ENCODE results near the gene SCN9A.

SCN9A gene

GRCh38 chr2:166156985-166157490 lies 218.7 kb downstream of the SCN9A start:
- H3K27ac ChIP-seq (replicated peaks; ENCODE audit: low read length): no peak overlapping the region
- H2AK5ac ChIP-seq (ENCODE audit: low read depth, low read length): no peak overlapping the region
- no peaks in the 10 kb centered on the region for H3K36me3 ChIP-seq (replicated peaks in 1 of 2; ENCODE audit: control insufficient read depth in 2 of 2, insufficient read depth in 2 of 2, low read length in 2 of 2)
- no peak overlapping the region for H3K14ac ChIP-seq (ENCODE audit: low read length)
- H4K8ac ChIP-seq (ENCODE audit: low read depth, low read length): no peak overlapping the region
- WGBS, 2 donors (ENCODE audit: extremely low coverage in 2 of 2, insufficient read length in 2 of 2, insufficient replicate concordance in 1 of 2): no CpG with 5 or more reads among the region's 3 CpGs
- no peak overlapping the region for H2BK5ac ChIP-seq (ENCODE audit: low read length)
- H2BK15ac ChIP-seq (ENCODE audit: low read length): no peak overlapping the region
- no peak overlapping the region for H2BK120ac ChIP-seq (ENCODE audit: low read depth, low read length)
- no peaks in the 10 kb centered on the region for H3K9me3 ChIP-seq (replicated peaks in 1 of 2; ENCODE audit: control insufficient read depth in 2 of 2, insufficient read depth in 1 of 2, low read depth in 1 of 2, low read length in 2 of 2)
- no peak overlapping the region for H3K4me2 ChIP-seq (ENCODE audit: insufficient read depth, low read length, poor library complexity, severe bottlenecking)
- H3K4me1 ChIP-seq (ENCODE audit: control insufficient read depth in 2 of 2, insufficient read depth in 1 of 2, low read depth in 1 of 2, low read length in 2 of 2): no peaks in the 10 kb centered on the region
- no peak overlapping the region for H3K9ac ChIP-seq (ENCODE audit: low read depth, low read length, poor library complexity)
- H3K18ac ChIP-seq (ENCODE audit: low read length): no peak overlapping the region
- no peak overlapping the region for H4K91ac ChIP-seq (ENCODE audit: low read depth, low read length, poor library complexity)
- H3K4me3 ChIP-seq (ENCODE audit: low read length in 2 of 2): no peak overlapping the region
- no peaks in the 10 kb centered on the region for H3K79me1 ChIP-seq (ENCODE audit: low read depth, low read length)
- no peak overlapping the region for H2AFZ ChIP-seq (ENCODE audit: low read length)
- H2BK12ac ChIP-seq (ENCODE audit: low read length): no peak overlapping the region
- no peak overlapping the region for H3K4ac ChIP-seq (ENCODE audit: low read length)
- H3K23ac ChIP-seq (ENCODE audit: low read depth, low read length, poor library complexity): no peak overlapping the region
- no peaks in the 10 kb centered on the region for H3K27me3 ChIP-seq (ENCODE audit: control insufficient read depth in 3 of 3, insufficient read depth in 3 of 3, low read depth in 1 of 3, low read length in 3 of 3)
- DNase-seq (ENCODE audit: low spot score): no peak

- Histone ChIP-seq H2BK15ac (ENCODE audit: low read length) (no peak overlapping the region), H3K27me3 (ENCODE audit: control insufficient read depth in 3 of 3, insufficient read depth in 3 of 3, low read depth in 1 of 3, low read length in 3 of 3) (no peaks in the 10 kb centered on the region), H3K18ac (ENCODE audit: low read length) (no peak overlapping the region), H3K23ac (ENCODE audit: low read depth, low read length, poor library complexity) (no peak overlapping the region), H2BK12ac (ENCODE audit: low read length) (no peak overlapping the region), H3K79me1 (ENCODE audit: low read depth, low read length) (no peaks in the 10 kb centered on the region), H2BK5ac (ENCODE audit: low read length) (no peak overlapping the region), H3K4me1 (ENCODE audit: control insufficient read depth in 2 of 2, insufficient read depth in 1 of 2, low read depth in 1 of 2, low read length in 2 of 2) (no peaks in the 10 kb centered on the region), H3K36me3 (replicated peaks in 1 of 2; ENCODE audit: control insufficient read depth in 2 of 2, insufficient read depth in 2 of 2, low read length in 2 of 2) (no peaks in the 10 kb centered on the region), H3K27ac (replicated peaks; ENCODE audit: low read length) (no peak overlapping the region), H3K4me2 (ENCODE audit: insufficient read depth, low read length, poor library complexity, severe bottlenecking) (no peak overlapping the region), H2AK5ac (ENCODE audit: low read depth, low read length) (no peak overlapping the region), H4K91ac (ENCODE audit: low read depth, low read length, poor library complexity) (no peak overlapping the region), H3K9me3 (replicated peaks in 1 of 2; ENCODE audit: control insufficient read depth in 2 of 2, insufficient read depth in 1 of 2, low read depth in 1 of 2, low read length in 2 of 2) (no peaks in the 10 kb centered on the region), H2AFZ (ENCODE audit: low read length) (no peak overlapping the region), H3K14ac (ENCODE audit: low read length) (no peak overlapping the region), H3K4me3 (ENCODE audit: low read length in 2 of 2) (no peak overlapping the region), H2BK120ac (ENCODE audit: low read depth, low read length) (no peak overlapping the region), H3K4ac (ENCODE audit: low read length) (no peak overlapping the region), H3K9ac (ENCODE audit: low read depth, low read length, poor library complexity) (no peak overlapping the region), H4K8ac (ENCODE audit: low read depth, low read length) (no peak overlapping the region)
- no CpG with 5 or more reads among the region's 2 CpGs for WGBS, 2 donors (ENCODE audit: extremely low coverage in 2 of 2, insufficient read length in 2 of 2, insufficient replicate concordance in 1 of 2)
- DNase-seq (ENCODE audit: low spot score): no peak
These were observed 220.2 kb downstream of the SCN9A start for GRCh38 chr2:166155589-166155988.

DNA sequence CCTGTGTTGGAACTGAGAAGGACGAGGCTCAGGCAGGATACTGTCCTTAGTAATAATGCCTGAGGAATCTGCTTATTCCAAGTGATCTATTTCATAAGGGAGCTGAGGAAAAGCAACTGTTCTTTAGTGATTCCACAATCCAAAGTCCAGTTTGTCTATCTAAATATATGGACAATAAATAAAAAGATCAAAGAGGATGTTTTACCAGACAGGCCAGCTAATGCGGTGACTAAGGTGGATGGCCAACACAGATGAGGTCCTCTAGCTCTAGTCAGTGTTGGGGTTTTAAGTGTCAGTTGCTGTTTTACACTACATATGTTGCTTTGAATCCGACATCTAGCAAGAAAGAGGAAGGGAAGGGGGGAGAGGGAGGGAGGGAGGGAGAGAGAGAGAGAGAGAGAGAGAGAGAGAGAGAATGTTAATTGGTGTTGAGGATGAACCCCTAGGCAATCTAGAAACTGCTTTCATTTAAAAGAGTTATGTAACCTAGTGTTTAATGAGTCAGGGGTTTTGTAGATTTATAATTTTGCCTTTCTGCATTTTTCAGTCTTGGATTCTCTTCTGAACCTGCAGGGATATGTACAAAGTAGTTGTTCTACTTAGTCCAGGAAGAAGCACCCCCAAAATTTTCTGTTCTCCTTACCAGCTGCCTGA lies 220.9 kb downstream of the SCN9A start:
- Histone ChIP-seq H3K27ac (replicated peaks; ENCODE audit: low read length) (no peak overlapping the region), H4K91ac (ENCODE audit: low read depth, low read length, poor library complexity) (no peak overlapping the region), H2BK5ac (ENCODE audit: low read length) (no peak overlapping the region), H3K4me2 (ENCODE audit: insufficient read depth, low read length, poor library complexity, severe bottlenecking) (no peak overlapping the region), H3K14ac (ENCODE audit: low read length) (no peak overlapping the region), H3K4me3 (ENCODE audit: low read length in 2 of 2) (no peak overlapping the region), H3K27me3 (ENCODE audit: control insufficient read depth in 3 of 3, insufficient read depth in 3 of 3, low read depth in 1 of 3, low read length in 3 of 3) (no peaks in the 10 kb centered on the region), H3K79me1 (ENCODE audit: low read depth, low read length) (no peaks in the 10 kb centered on the region), H3K23ac (ENCODE audit: low read depth, low read length, poor library complexity) (no peak overlapping the region), H3K18ac (ENCODE audit: low read length) (no peak overlapping the region), H3K4me1 (ENCODE audit: control insufficient read depth in 2 of 2, insufficient read depth in 1 of 2, low read depth in 1 of 2, low read length in 2 of 2) (no peaks in the 10 kb centered on the region), H2BK15ac (ENCODE audit: low read length) (no peak overlapping the region), H2BK120ac (ENCODE audit: low read depth, low read length) (no peak overlapping the region), H3K9me3 (replicated peaks in 1 of 2; ENCODE audit: control insufficient read depth in 2 of 2, insufficient read depth in 1 of 2, low read depth in 1 of 2, low read length in 2 of 2) (no peaks in the 10 kb centered on the region), H2AK5ac (ENCODE audit: low read depth, low read length) (no peak overlapping the region), H3K36me3 (replicated peaks in 1 of 2; ENCODE audit: control insufficient read depth in 2 of 2, insufficient read depth in 2 of 2, low read length in 2 of 2) (no peaks in the 10 kb centered on the region), H3K9ac (ENCODE audit: low read depth, low read length, poor library complexity) (no peak overlapping the region), H4K8ac (ENCODE audit: low read depth, low read length) (no peak overlapping the region), H3K4ac (ENCODE audit: low read length) (no peak overlapping the region), H2AFZ (ENCODE audit: low read length) (no peak overlapping the region), H2BK12ac (ENCODE audit: low read length) (no peak overlapping the region)
- DNase-seq (ENCODE audit: low spot score): no peak
- no CpG with 5 or more reads among the region's 3 CpGs for WGBS, 2 donors (ENCODE audit: extremely low coverage in 2 of 2, insufficient read length in 2 of 2, insufficient replicate concordance in 1 of 2)

- H2BK120ac ChIP-seq (ENCODE audit: low read depth, low read length): no peak overlapping the region
- DNase-seq (ENCODE audit: low spot score): no peak
These were observed 223.7 kb downstream of the SCN9A start for GRCh38 chr2:166152064-166152463.

More at GRCh38 chr2:166152064-166152463, 223.7 kb downstream of the SCN9A start:
- Histone ChIP-seq H4K8ac (ENCODE audit: low read depth, low read length) (no peak overlapping the region), H3K4me2 (ENCODE audit: insufficient read depth, low read length, poor library complexity, severe bottlenecking) (no peak overlapping the region), H2BK15ac (ENCODE audit: low read length) (no peak overlapping the region), H3K23ac (ENCODE audit: low read depth, low read length, poor library complexity) (no peak overlapping the region), H2BK5ac (ENCODE audit: low read length) (no peak overlapping the region), H3K14ac (ENCODE audit: low read length) (no peak overlapping the region), H2AFZ (ENCODE audit: low read length) (no peak overlapping the region), H3K4ac (ENCODE audit: low read length) (no peak overlapping the region), H3K27me3 (ENCODE audit: control insufficient read depth in 3 of 3, insufficient read depth in 3 of 3, low read depth in 1 of 3, low read length in 3 of 3) (no peaks in the 10 kb centered on the region), H3K4me1 (ENCODE audit: control insufficient read depth in 2 of 2, insufficient read depth in 1 of 2, low read depth in 1 of 2, low read length in 2 of 2) (no peaks in the 10 kb centered on the region), H2AK5ac (ENCODE audit: low read depth, low read length) (no peak overlapping the region), H3K9me3 (replicated peaks in 1 of 2; ENCODE audit: control insufficient read depth in 2 of 2, insufficient read depth in 1 of 2, low read depth in 1 of 2, low read length in 2 of 2) (no peaks in the 10 kb centered on the region), H3K18ac (ENCODE audit: low read length) (no peak overlapping the region), H3K9ac (ENCODE audit: low read depth, low read length, poor library complexity) (no peak overlapping the region), H3K4me3 (ENCODE audit: low read length in 2 of 2) (no peak overlapping the region), H3K27ac (replicated peaks; ENCODE audit: low read length) (no peak overlapping the region), H3K79me1 (ENCODE audit: low read depth, low read length) (no peaks in the 10 kb centered on the region), H3K36me3 (replicated peaks in 1 of 2; ENCODE audit: control insufficient read depth in 2 of 2, insufficient read depth in 2 of 2, low read length in 2 of 2) (no peaks in the 10 kb centered on the region), H4K91ac (ENCODE audit: low read depth, low read length, poor library complexity) (no peak overlapping the region), H2BK12ac (ENCODE audit: low read length) (no peak overlapping the region)

All from neuronal stem cell (in vitro differentiated cells).